HepG2 (cell line): Measurements from ENCODE around the gene GPR32. TPM values are rescaled to one million over a fixed set of nuclear protein-coding genes. Genes with fewer than 3 reads are reported as not detected.

ENCODE experiments used
- FOSL2 ChIP-seq: sonication (generic); formaldehyde crosslinking; IDR thresholded peaks from 2 replicates; pipeline ENCODE4 v1.4.0; 2020; ENCODE audit warnings: missing genetic modification reagents
- HDAC1 ChIP-seq: sonication (generic); formaldehyde crosslinking; IDR thresholded peaks from 2 replicates; pipeline ENCODE4 v1.5.1; 2020; ENCODE audit warnings: mild to moderate bottlenecking, missing genetic modification reagents
- HOXA7 ChIP-seq: sonication (generic); formaldehyde crosslinking; IDR thresholded peaks from 2 replicates; pipeline ENCODE4 v1.8.1; 2022; ENCODE audit warnings: mild to moderate bottlenecking, missing genetic modification reagents, moderate library complexity
- IRF9 ChIP-seq: sonication (generic); formaldehyde crosslinking; IDR thresholded peaks from 2 replicates; pipeline ENCODE4 v1.8.0; 2022; ENCODE audit warnings: missing genetic modification reagents, mild to moderate bottlenecking, borderline replicate concordance
- JUND ChIP-seq: sonication (generic); formaldehyde crosslinking; IDR thresholded peaks from 2 replicates; pipeline ENCODE4 v1.8.0; 2022; ENCODE audit warnings: mild to moderate bottlenecking, missing genetic modification reagents
- NRL ChIP-seq: sonication (generic); formaldehyde crosslinking; IDR thresholded peaks from 2 replicates; pipeline ENCODE4 v1.5.0; 2020; ENCODE audit warnings: missing genetic modification reagents, mild to moderate bottlenecking, moderate library complexity, borderline replicate concordance
- POLR2G ChIP-seq: fragments of 200-400 bp; formaldehyde crosslinking; IDR thresholded peaks from 2 replicates; pipeline ENCODE4 v1.6.1; 2018; ENCODE audit warnings: mild to moderate bottlenecking, low read depth, low read length, moderate library complexity
- RFXAP ChIP-seq: sonication (generic); formaldehyde crosslinking; IDR thresholded peaks from 2 replicates; pipeline ENCODE4 v1.4.0; 2020; ENCODE audit warnings: missing genetic modification reagents, borderline replicate concordance
- THAP11 ChIP-seq: IDR thresholded peaks from 2 replicates; pipeline ENCODE4 v1.6.1; 2016; ENCODE audit warnings: missing biosample characterization, missing genetic modification reagents
- ZBED4 ChIP-seq: sonication (generic); formaldehyde crosslinking; IDR thresholded peaks from 2 replicates; pipeline ENCODE4 v1.4.0; 2020; ENCODE audit warnings: missing genetic modification reagents, borderline replicate concordance
- ZC3H13 ChIP-seq: sonication (generic); formaldehyde crosslinking; IDR thresholded peaks from 2 replicates; pipeline ENCODE4 v1.8.1; 2023; ENCODE audit warnings: mild to moderate bottlenecking, missing genetic modification reagents, moderate library complexity
- ZFP91 ChIP-seq: sonication (generic); formaldehyde crosslinking; IDR thresholded peaks from 2 replicates; pipeline ENCODE4 v1.9.0; 2022; ENCODE audit warnings: missing genetic modification reagents, mild to moderate bottlenecking, borderline replicate concordance
- ZNF12 ChIP-seq: sonication (generic); formaldehyde crosslinking; IDR thresholded peaks from 2 replicates; pipeline ENCODE4 v1.5.0; 2020; ENCODE audit warnings: missing genetic modification reagents
- ZNF33B ChIP-seq: sonication (generic); formaldehyde crosslinking; IDR thresholded peaks from 2 replicates; pipeline ENCODE4 v1.5.1; 2020; ENCODE audit warnings: mild to moderate bottlenecking, missing genetic modification reagents
- ZNF460 ChIP-seq: sonication (generic); formaldehyde crosslinking; IDR thresholded peaks from 2 replicates; pipeline ENCODE4 v1.5.1; 2020; ENCODE audit warnings: missing genetic modification reagents, mild to moderate bottlenecking, borderline replicate concordance
- ZNF687 ChIP-seq: sonication (generic); formaldehyde crosslinking; IDR thresholded peaks from 2 replicates; pipeline ENCODE4 v1.5.1; 2020; ENCODE audit warnings: mild to moderate bottlenecking, missing genetic modification reagents, moderate library complexity
- ZNF691 ChIP-seq: sonication (generic); formaldehyde crosslinking; IDR thresholded peaks from 2 replicates; pipeline ENCODE4 v1.4.0; 2020; ENCODE audit warnings: missing genetic modification reagents, low read depth, mild to moderate bottlenecking, borderline replicate concordance
- polyA plus RNA-seq, 8 experiments: library from polyadenylated mRNA; depleted of rRNA in 3 of 8; stranded (reverse) in 7 of 8; unstranded in 1 of 8; fragments of >200 nt; fragmentation: Illumina TruSeq in 4 of 8; extraction: Trizol in 4 of 8; gene quantifications; 2 replicates each; pipeline versions ENCODE4 v1.2.1 to v1.2.3, GENCODE V29; 2011 to 2016; ENCODE audit warnings: low read depth in 4 of 8, missing spikeins in 1 of 8, mixed read lengths in 1 of 8; ENCODE audit not compliant: insufficient read depth in 1 of 8
- total RNA-seq, 5 experiments: library from RNA; depleted of rRNA; stranded (reverse); fragments of >200 nt; fragmentation: Illumina TruSeq; extraction: Trizol; gene quantifications; 2 replicates each; pipeline ENCODE4 v1.2.3, GENCODE V29; 2016; ENCODE audit warnings: low read depth in 1 of 5

Gene GPR32
- total and polyA plus RNA-seq, 2 of the 13 experiments (the other 11 are each of a cell fraction or from before 2014, with no cell fraction given), result not detected

- TF ChIP-seq NRL (CRISPR knock-in tag) (0 out of 2 replicates have a peak, but pooled peaks have one; percentile 31), JUND (CRISPR knock-in tag) (no peak), ZFP91 (peak; percentile 51; the same call in 1 of the 2 replicates), RFXAP (CRISPR knock-in tag) (0 out of 2 replicates have a peak, but pooled peaks have one; percentile 26), ZNF691 (CRISPR knock-in tag) (0 out of 2 replicates have a peak, but pooled peaks have one; percentile 22), ZNF12 (no peak), ZNF33B (no peak), ZC3H13 (CRISPR knock-in tag) (no peak), POLR2G (no peak), THAP11 (CRISPR knock-in tag) (peak; percentile 25; the same call in 1 of the 2 replicates), IRF9 (no peak), ZBED4 (CRISPR knock-in tag) (peak; percentile 28; the same call in 1 of the 2 replicates), ZNF460 (no peak), HOXA7 (no peak), FOSL2 (CRISPR knock-in tag) (no peak), ZNF687 (peak; percentile 54; the same call in 1 of the 2 replicates), HDAC1 (CRISPR knock-in tag) (no peak)
These were observed 45.6 kb upstream of the GPR32 start (continued) for GRCh38 chr19:50724522-50725217.
